Mucosa of rectum (tissue), 2 donors: ENCODE results near the gene WDR38.

Experiments used
- H3K27ac ChIP-seq, 2 donors: one replicate each; pipeline ENCODE4 v1.7.0; 2013; ENCODE audit warnings: inconsistent platforms in 2 of 2, low read depth in 2 of 2, low read length in 2 of 2
- H3K27me3 ChIP-seq, 2 donors: one replicate each; pipeline ENCODE4 v1.7.0; 2013; ENCODE audit warnings: low read length in 2 of 2; ENCODE audit not compliant: control insufficient read depth in 2 of 2, insufficient read depth in 2 of 2
- H3K36me3 ChIP-seq, 2 donors: one replicate each; pipeline ENCODE4 v1.7.0; 2013; ENCODE audit warnings: low read length in 2 of 2; ENCODE audit not compliant: control insufficient read depth in 2 of 2, insufficient read depth in 2 of 2
- H3K4me1 ChIP-seq, 2 donors: one replicate each; pipeline ENCODE4 v1.7.0; 2013; ENCODE audit warnings: low read length in 2 of 2, mild to moderate bottlenecking in 1 of 2; ENCODE audit not compliant: control insufficient read depth in 2 of 2, insufficient read depth in 2 of 2
- H3K4me3 ChIP-seq, 2 donors: one replicate each; pipeline ENCODE4 v1.7.0; 2013; ENCODE audit warnings: low read length in 2 of 2
- H3K9ac ChIP-seq, 2 donors: one replicate each; pipeline ENCODE4 v1.7.0; 2013; ENCODE audit warnings: low read length in 2 of 2, low read depth in 1 of 2, mild to moderate bottlenecking in 1 of 2
- H3K9me3 ChIP-seq, 2 donors: one replicate each; pipeline ENCODE4 v1.7.0; 2013; ENCODE audit warnings: low read length in 2 of 2; ENCODE audit not compliant: control insufficient read depth in 2 of 2
- donor health status: healthy.
- donor health status: Normal muscosa, but diverticular disease.

Gene WDR38

GRCh38 chr9:124857533-124858162 is 4.4 kb downstream of the WDR38 start:
- Histone ChIP-seq H3K36me3 (peaks cover 35 to 40% of the 10 kb centered on the region in 2 donors), H3K9me3 (no peaks in the 10 kb centered on the region), H3K4me3 (no peak overlapping the region), H3K9ac (no peak overlapping the region), H3K27me3 (no peaks in the 10 kb centered on the region), H3K4me1 (peaks cover 15 to 19% of the 10 kb centered on the region in 2 donors), H3K27ac (no peak overlapping the region)

GRCh38 chr9:124858330-124859046 is 5.2 kb downstream of the WDR38 start:
- Histone ChIP-seq H3K9me3 (no peaks in the 10 kb centered on the region), H3K27me3 (no peaks in the 10 kb centered on the region), H3K27ac (no peak overlapping the region), H3K36me3 (peaks cover 35 to 40% of the 10 kb centered on the region in 2 donors), H3K4me3 (no peak overlapping the region), H3K9ac (no peak overlapping the region), H3K4me1 (peaks cover 11 to 12% of the 10 kb centered on the region in 2 donors)

- peak overlapping the region; percentile 79 to 85 for H3K9ac ChIP-seq
- no peaks in the 10 kb centered on the region for H3K9me3 ChIP-seq
- no peaks in the 10 kb centered on the region for H3K27me3 ChIP-seq
- no peak overlapping the region for H3K27ac ChIP-seq
- peak overlapping the region; percentile 84 to 98 for H3K4me3 ChIP-seq
- H3K36me3 ChIP-seq, result peaks cover 35 to 40% of the 10 kb centered on the region in 2 donors
- peaks cover 11 to 12% of the 10 kb centered on the region in 2 donors for H3K4me1 ChIP-seq
These were observed 6.7 kb downstream of the WDR38 start for GRCh38 chr9:124859803-124860581.

GRCh38 chr9:124860582-124861341 is 7.5 kb downstream of the WDR38 start:
- no peaks in the 10 kb centered on the region for H3K27me3 ChIP-seq
- peak overlapping the region in 1 of 2 donors; percentile 92 for H3K27ac ChIP-seq
- peaks cover 35 to 40% of the 10 kb centered on the region in 2 donors for H3K36me3 ChIP-seq
- peaks cover 11 to 12% of the 10 kb centered on the region in 2 donors for H3K4me1 ChIP-seq
- no peaks in the 10 kb centered on the region for H3K9me3 ChIP-seq
- peak overlapping the region; percentile 84 to 98 for H3K4me3 ChIP-seq
- peak overlapping the region; percentile 79 to 85 for H3K9ac ChIP-seq

- peak within 1 kb of the TSS; percentile 92 to 93 for H3K27ac ChIP-seq
- no peaks in the 10 kb centered on the region for H3K27me3 ChIP-seq
- H3K9ac ChIP-seq, result peak within 1 kb of the TSS; percentile 85 to 93
- H3K9me3 ChIP-seq, result no peaks in the 10 kb centered on the region
- H3K4me3 ChIP-seq, result peak within 1 kb of the TSS; percentile 84 to 98
- peaks cover 35 to 40% of the 10 kb centered on the region in 2 donors for H3K36me3 ChIP-seq
- H3K4me1 ChIP-seq, result peaks cover 11 to 12% of the 10 kb centered on the region in 2 donors
These were observed 8.3 kb downstream of the WDR38 start, which contains the start of the genes ARPC5L and RPL35 for GRCh38 chr9:124861342-124862229. Gene ARPC5L (plus strand): TSS chr9:124862130. CDS start chr9:124869291, 7,161 bp downstream. Gene RPL35 (minus strand): TSS chr9:124861957. CDS start chr9:124861912, 45 bp downstream.

GRCh38 chr9:124863371-124863871 is 10.2 kb downstream of the WDR38 start:
- H3K9me3 ChIP-seq, result no peaks in the 10 kb centered on the region
- H3K36me3 ChIP-seq, result peaks cover 21 to 23% of the 10 kb centered on the region in 2 donors
- H3K4me3 ChIP-seq, result no peak overlapping the region
- peak overlapping the region in 1 of 2 donors; percentile 18 for H3K27ac ChIP-seq
- H3K4me1 ChIP-seq, result peaks cover 18 to 20% of the 10 kb centered on the region in 2 donors
- H3K27me3 ChIP-seq, result no peaks in the 10 kb centered on the region
- no peak overlapping the region for H3K9ac ChIP-seq

GRCh38 chr9:124868511-124869465 is 15.5 kb downstream of the WDR38 start:
- Histone ChIP-seq H3K27me3 (no peaks in the 10 kb centered on the region), H3K9ac (peak overlapping the region; percentile 94 to 96), H3K4me1 (peaks cover 22 to 27% of the 10 kb centered on the region in 2 donors), H3K4me3 (peak overlapping the region; percentile 94), H3K27ac (peak overlapping the region; percentile 94 to 95), H3K9me3 (no peaks in the 10 kb centered on the region), H3K36me3 (peaks cover 6 to 9% of the 10 kb centered on the region in 2 donors)

GRCh38 chr9:124869466-124869985 is 16.3 kb downstream of the WDR38 start:
- peak overlapping the region; percentile 88 to 94 for H3K4me3 ChIP-seq
- peak overlapping the region; percentile 94 to 95 for H3K27ac ChIP-seq
- H3K9me3 ChIP-seq, result no peaks in the 10 kb centered on the region
- H3K27me3 ChIP-seq, result no peaks in the 10 kb centered on the region
- H3K9ac ChIP-seq, result peak overlapping the region; percentile 84 to 96
- peaks cover 22 to 27% of the 10 kb centered on the region in 2 donors for H3K4me1 ChIP-seq
- H3K36me3 ChIP-seq, result peaks cover 10 to 14% of the 10 kb centered on the region in 2 donors
